HepG2 (cell line): ENCODE results near the gene TMCC1. TPM values are rescaled to one million over a fixed set of nuclear protein-coding genes. Genes with fewer than 3 reads are reported as not detected.

Experiments used
- ATAC-seq: fragments of 200-7000 bp; cut with Tn5 transposase; 3 replicates; pipeline ENCODE4 v1.9.1; 2020; ENCODE audit warnings: mild to moderate bottlenecking, moderate library complexity
- BruUV-seq: library from RNA; stranded (reverse); fragments of 400-500 nt; replicated peaks from 2 replicates; lab custom pipeline; 2021; lab: Mats Ljungman, UMichigan
- CTCF ChIA-PET: fragments of 300-600 bp; formaldehyde crosslinking; extraction: SDS; loops from one replicate; lab custom pipeline; 2021; ENCODE audit warnings: low total read pairs, inconsistent platforms, low intra/inter-chr PET ratio; lab: Yijun Ruan, JAX
- POLR2A ChIA-PET: fragments of 350-600 bp; sonication (Branson Sonifier 250); formaldehyde crosslinking; loops from one replicate; lab custom pipeline; 2020; ENCODE audit warnings: antibody characterized with exemption, inconsistent platforms; lab: Yijun Ruan, JAX
- DNase-seq: peaks from one replicate; pipeline ENCODE4 v3.0.0-alpha.2; 2015; ENCODE audit warnings: low spot score
- FAIRE-seq: peaks from 3 replicates; lab custom pipeline; 2011; peaks lifted over from hg19 to GRCh38; lab: Jason Lieb, UNC
- H2AFZ ChIP-seq: one replicate; pipeline ENCODE4 v1.6.1; 2011; ENCODE audit warnings: low read length, inconsistent platforms
- H3K27ac ChIP-seq: fragments of 300-600 bp; 3 replicates; pipeline ENCODE4 v1.8.0; 2011; ENCODE audit warnings: mixed run types, mild to moderate bottlenecking, mixed read lengths, low read length, inconsistent platforms; ENCODE audit not compliant: insufficient read depth; ENCODE audit errors: extremely low read length
- H3K27me3 ChIP-seq, 2 experiments: fragments of 200-600 bp in 1 of 2; 2 replicates in 1 of 2; 3 replicates in 1 of 2; pipeline versions ENCODE4 v1.6.0 to v1.8.0; 2011; ENCODE audit warnings: low read length in 2 of 2, mild to moderate bottlenecking in 2 of 2, moderate library complexity in 2 of 2, inconsistent platforms in 1 of 2; ENCODE audit not compliant: insufficient read depth in 2 of 2, control insufficient read depth in 1 of 2
- H3K36me3 ChIP-seq, 2 experiments: fragments of 200-600 bp in 1 of 2; replicated peaks in 1 of 2; 2 replicates in 1 of 2; 3 replicates in 1 of 2; pipeline versions ENCODE4 v1.5.1 to v1.8.0; 2011; ENCODE audit warnings: low read length in 2 of 2, inconsistent platforms in 1 of 2; ENCODE audit not compliant: insufficient read depth in 2 of 2, control insufficient read depth in 1 of 2
- H3K4me1 ChIP-seq: 2 replicates; pipeline ENCODE4 v1.5.1; 2012; ENCODE audit warnings: low read length, inconsistent platforms; ENCODE audit not compliant: insufficient read depth
- H3K4me2 ChIP-seq: 2 replicates; pipeline ENCODE4 v1.6.0; 2011; ENCODE audit warnings: low read depth, low read length, inconsistent platforms
- H3K4me3 ChIP-seq, 3 experiments: fragments of 200-600 bp in 1 of 3; sonication (generic), shearing (Covaris generic) in 1 of 3; replicated peaks in 1 of 3; 2 replicates each; pipeline ENCODE4 v1.5.1; 2011 to 2016; ENCODE audit warnings: low read length in 3 of 3, inconsistent platforms in 2 of 3, low read depth in 2 of 3, mild to moderate bottlenecking in 2 of 3, control low read depth in 1 of 3, mixed read lengths in 1 of 3; ENCODE audit not compliant: insufficient read depth in 1 of 3
- H3K79me2 ChIP-seq: one replicate; pipeline ENCODE4 v1.6.1; 2011; ENCODE audit warnings: low read length, inconsistent platforms; ENCODE audit not compliant: insufficient read depth
- H3K9ac ChIP-seq: 2 replicates; pipeline ENCODE4 v1.6.0; 2011; ENCODE audit warnings: mild to moderate bottlenecking, low read depth, low read length, inconsistent platforms; ENCODE audit not compliant: insufficient read depth
- H3K9me3 ChIP-seq: 2 replicates; pipeline ENCODE4 v1.5.1; 2012; ENCODE audit warnings: mild to moderate bottlenecking, low read length
- H4K20me1 ChIP-seq: 2 replicates; pipeline ENCODE4 v1.6.0; 2011; ENCODE audit warnings: inconsistent platforms, mild to moderate bottlenecking, low read length, moderate library complexity; ENCODE audit not compliant: insufficient read depth
- HES4 ChIP-seq: sonication (generic); formaldehyde crosslinking; IDR thresholded peaks from 2 replicates; pipeline ENCODE4 v1.9.0; 2021; ENCODE audit warnings: mild to moderate bottlenecking, missing genetic modification reagents, borderline replicate concordance
- JARID2 ChIP-seq: sonication (generic); formaldehyde crosslinking; IDR thresholded peaks from 2 replicates; pipeline ENCODE4 v1.8.1; 2023; ENCODE audit warnings: missing genetic modification reagents, inconsistent platforms; ENCODE audit not compliant: insufficient replicate concordance
- KLF6 ChIP-seq: IDR thresholded peaks from 2 replicates; pipeline ENCODE4 v1.8.0; 2016; ENCODE audit warnings: missing biosample characterization, missing genetic modification reagents
- MBNL3 ChIP-seq: fragments of 250-450 bp; sonication (Bioruptor Pico); conservative IDR thresholded peaks from 2 replicates; pipeline ENCODE4 v1.8.0; 2022; ENCODE audit warnings: mild to moderate bottlenecking, inconsistent platforms
- NR2C2 ChIP-seq: sonication (generic); formaldehyde crosslinking; IDR thresholded peaks from 2 replicates; pipeline ENCODE4 v1.4.0; 2020; ENCODE audit warnings: missing genetic modification reagents, mild to moderate bottlenecking, moderate library complexity, borderline replicate concordance
- TEAD3 ChIP-seq: optimal IDR thresholded peaks from 2 replicates; pipeline ENCODE3; 2016; ENCODE audit warnings: borderline replicate concordance
- ZNF20 ChIP-seq: sonication (generic); formaldehyde crosslinking; IDR thresholded peaks from 2 replicates; pipeline ENCODE4 v1.4.0; 2020; ENCODE audit warnings: mild to moderate bottlenecking, moderate library complexity, missing genetic modification reagents
- ZNF251 ChIP-seq: sonication (generic); formaldehyde crosslinking; IDR thresholded peaks from 2 replicates; pipeline ENCODE4 v1.9.0; 2021; ENCODE audit warnings: mild to moderate bottlenecking, missing genetic modification reagents
- ZNF34 ChIP-seq: sonication (generic); formaldehyde crosslinking; IDR thresholded peaks from 2 replicates; pipeline ENCODE4 v1.4.0; 2020; ENCODE audit warnings: mild to moderate bottlenecking, missing genetic modification reagents, borderline replicate concordance
- ZNF382 ChIP-seq: sonication (generic); formaldehyde crosslinking; IDR thresholded peaks from 2 replicates; pipeline ENCODE4 v1.5.0; 2020; ENCODE audit warnings: missing genetic modification reagents, mild to moderate bottlenecking, borderline replicate concordance
- ZNF44 ChIP-seq: sonication (generic); formaldehyde crosslinking; IDR thresholded peaks from 2 replicates; pipeline ENCODE4 v1.5.1; 2020; ENCODE audit warnings: mild to moderate bottlenecking, missing genetic modification reagents
- WGBS: methylation state at CpG from one replicate; pipeline ENCODE4 v1.1.6; 2017; ENCODE audit warnings: low lambda C conversion rate; 5-methylcytosine and 5-hydroxymethylcytosine counted together
- in situ Hi-C: cut with HindIII; loops from 2 replicates; pipeline ENCODE4 v1.10.0; 2017; ENCODE audit warnings: low pct_unique_long_range_greater_than_20kb; ENCODE audit not compliant: extremely low pct_ligation_motif_present
- intact Hi-C: fragments of 100-400 bp; cut with micrococcal nuclease; formaldehyde crosslinking; loops from one replicate; pipeline ENCODE4 v1.10.0; 2022; ENCODE audit not compliant: unreplicated experiment
- polyA plus RNA-seq, 8 experiments: library from polyadenylated mRNA; depleted of rRNA in 3 of 8; stranded (reverse) in 7 of 8; unstranded in 1 of 8; fragments of >200 nt; fragmentation: Illumina TruSeq in 4 of 8; extraction: Trizol in 4 of 8; gene quantifications; 2 replicates each; pipeline versions ENCODE4 v1.2.1 to v1.2.3, GENCODE V29; 2011 to 2016; ENCODE audit warnings: low read depth in 4 of 8, missing spikeins in 1 of 8, mixed read lengths in 1 of 8; ENCODE audit not compliant: insufficient read depth in 1 of 8
- total RNA-seq, 5 experiments: library from RNA; depleted of rRNA; stranded (reverse); fragments of >200 nt; fragmentation: Illumina TruSeq; extraction: Trizol; gene quantifications; 2 replicates each; pipeline ENCODE4 v1.2.3, GENCODE V29; 2016; ENCODE audit warnings: low read depth in 1 of 5
- TF ChIP-seq, protein P1 (sequence below): IDR thresholded peaks from 2 replicates; pipeline ENCODE4 v1.6.1; 2018; ENCODE audit warnings: missing genetic modification reagents, mild to moderate bottlenecking, missing compliant biosample characterization

The TMCC1 gene
- total and polyA plus RNA-seq, 2 of the 13 experiments (the other 11 are each of a cell fraction or from before 2014, with no cell fraction given) = 12.1 to 264 TPM

DNA sequence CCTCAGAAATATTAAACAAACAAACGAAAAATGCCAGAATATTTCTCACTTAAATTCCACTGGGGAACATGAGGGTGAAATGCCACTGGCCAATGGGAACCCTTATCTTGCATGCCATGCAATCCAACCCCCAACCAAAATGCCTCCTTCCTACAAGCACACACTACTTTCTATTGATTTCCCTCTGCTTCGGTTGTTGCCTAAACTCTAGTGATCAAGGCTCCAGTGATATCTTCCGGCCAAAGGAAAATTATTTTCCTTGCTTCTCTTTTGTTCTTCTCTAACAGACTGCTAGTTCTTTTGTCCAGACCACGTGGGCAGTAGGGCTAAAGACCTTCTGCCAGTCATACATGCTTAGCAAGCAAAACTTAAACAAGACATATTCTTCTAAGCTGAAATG, 115.7 kb downstream of the TMCC1 start (continued):
- TF ChIP-seq MBNL3 = no peak

DNA sequence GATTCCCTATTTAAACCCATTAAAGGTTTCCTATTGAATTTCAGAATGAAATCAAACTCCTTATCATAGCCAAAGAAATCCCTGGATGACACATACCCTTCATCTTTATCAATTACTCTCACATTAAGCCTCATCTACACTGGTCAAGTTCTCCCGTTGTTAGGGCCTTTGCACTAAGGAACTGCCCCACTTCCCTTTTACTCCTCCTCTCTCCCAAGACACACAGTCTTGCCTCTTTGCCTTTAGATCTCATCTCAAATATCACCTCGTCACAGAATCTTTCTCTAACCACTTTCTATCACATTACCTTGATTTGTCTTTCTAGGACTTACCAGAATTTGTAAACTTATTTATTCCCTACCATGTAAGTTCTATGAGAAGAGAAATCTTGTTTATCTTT, 117.6 kb downstream of the TMCC1 start:
- Histone ChIP-seq H4K20me1 (no peaks in the 10 kb centered on the region), H3K4me1 (no peaks in the 10 kb centered on the region), H3K27me3 (no peaks in the 10 kb centered on the region), H3K4me2 (no peak overlapping the region), H3K27ac (no peak overlapping the region), H3K9me3 (no peaks in the 10 kb centered on the region), H3K36me3 (no peaks in the 10 kb centered on the region), H3K79me2 (no peaks in the 10 kb centered on the region), H2AFZ (no peak overlapping the region), H3K9ac (no peak overlapping the region), H3K4me3 (no peak overlapping the region)
- FAIRE-seq (no peak), ATAC-seq (no peak), DNase-seq (no peak)
- intact Hi-C loops = no loop called here
- CTCF ChIA-PET = no interaction called here
- 95% methylated on average over 2 of the region's 2 CpGs for WGBS
- POLR2A ChIA-PET = no interaction called here
- TF ChIP-seq ZNF382 (CRISPR knock-in tag) (no peak), ZNF34 (no peak)
- in situ Hi-C loops = no loop called here
- no TSS peak for BruUV-seq

DNA sequence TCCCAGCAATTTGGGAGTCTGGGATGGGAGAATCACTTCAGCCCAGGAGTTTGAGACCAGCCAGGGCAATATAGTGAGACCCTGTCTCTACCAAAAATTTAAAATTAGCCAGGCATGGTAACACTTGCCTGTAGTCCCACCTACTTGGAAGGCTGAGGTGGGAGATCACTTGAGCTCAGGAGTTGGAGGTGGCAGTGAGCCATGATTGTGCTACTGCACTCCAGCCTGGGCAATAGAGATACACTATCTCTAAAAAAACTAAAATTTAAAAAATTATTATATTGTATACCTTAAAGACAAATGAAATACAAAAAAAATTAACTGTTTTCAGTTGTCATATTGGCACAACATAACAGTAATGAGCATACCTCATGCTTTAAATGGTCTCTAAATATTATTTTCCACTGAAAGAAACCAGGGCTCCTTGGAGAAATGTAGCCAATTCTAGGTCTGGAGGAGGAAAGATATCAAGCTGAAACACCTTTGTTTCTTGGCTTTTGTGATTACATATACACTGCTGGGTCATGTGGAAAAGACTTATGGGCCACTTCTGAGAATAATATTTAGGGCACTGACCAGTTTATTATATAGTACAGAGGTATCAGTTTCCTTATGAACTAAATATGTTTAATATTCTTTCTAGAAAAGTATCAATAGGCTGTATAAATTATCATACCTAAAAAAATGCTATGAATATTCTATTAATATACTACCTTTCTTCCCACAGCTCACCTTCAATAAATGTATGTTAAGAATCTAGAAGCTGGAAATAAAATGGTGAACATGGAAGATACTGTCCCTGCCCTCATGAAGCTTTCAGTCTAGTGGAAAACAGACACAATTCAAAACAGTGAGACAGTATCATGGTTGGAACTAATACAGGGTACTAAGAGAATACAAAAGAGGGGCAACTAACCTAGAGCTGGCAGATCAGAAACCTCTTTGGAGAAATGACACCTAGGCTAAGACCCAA, 119.5 kb downstream of the TMCC1 start:
- no peak for FAIRE-seq
- no TSS peak for BruUV-seq
- in situ Hi-C loops = no loop called here

More for the DNA sequence above, 119.5 kb downstream of the TMCC1 start:
- CTCF ChIA-PET = no interaction called here
- Histone ChIP-seq H3K9ac (no peak overlapping the region), H4K20me1 (no peaks in the 10 kb centered on the region), H3K4me2 (no peak overlapping the region), H3K79me2 (no peaks in the 10 kb centered on the region), H2AFZ (no peak overlapping the region), H3K9me3 (no peaks in the 10 kb centered on the region), H3K27ac (no peak overlapping the region), H3K4me3 (no peak overlapping the region), H3K4me1 (peaks cover 3% of the 10 kb centered on the region; the same call in 1 of the 2 replicates), H3K36me3 (no peaks in the 10 kb centered on the region), H3K27me3 (no peaks in the 10 kb centered on the region)
- no peak for ATAC-seq
- POLR2A ChIA-PET = no interaction called here
- DNase-seq = no peak
- TF ChIP-seq TEAD3 (CRISPR knock-in tag) (no peak), KLF6 (CRISPR knock-in tag) (no peak), HES4 (CRISPR knock-in tag) (no peak), JARID2 (CRISPR knock-in tag) (no peak), ZNF44 (CRISPR knock-in tag) (no peak), ZNF251 (no peak), ZNF20 (CRISPR knock-in tag) (no peak), NR2C2 (CRISPR knock-in tag) (no peak)
- TF ChIP-seq, protein P1, sequence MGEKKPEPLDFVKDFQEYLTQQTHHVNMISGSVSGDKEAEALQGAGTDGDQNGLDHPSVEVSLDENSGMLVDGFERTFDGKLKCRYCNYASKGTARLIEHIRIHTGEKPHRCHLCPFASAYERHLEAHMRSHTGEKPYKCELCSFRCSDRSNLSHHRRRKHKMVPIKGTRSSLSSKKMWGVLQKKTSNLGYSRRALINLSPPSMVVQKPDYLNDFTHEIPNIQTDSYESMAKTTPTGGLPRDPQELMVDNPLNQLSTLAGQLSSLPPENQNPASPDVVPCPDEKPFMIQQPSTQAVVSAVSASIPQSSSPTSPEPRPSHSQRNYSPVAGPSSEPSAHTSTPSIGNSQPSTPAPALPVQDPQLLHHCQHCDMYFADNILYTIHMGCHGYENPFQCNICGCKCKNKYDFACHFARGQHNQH (CRISPR knock-in tag) = no peak
- intact Hi-C loops = no loop called here
